ENCODE data around the gene ATF7.

The ATF7 gene

GRCh38 chr12:53480491-53481442, 145.4 kb downstream of the ATF7 start:
- no peak for DNase-seq

- DNase-seq: no peak
Measured at GRCh38 chr12:53479331-53479730, 146.9 kb downstream of the ATF7 start.

- DNase-seq: no peak
Measured at GRCh38 chr12:53478865-53479264, 147.3 kb downstream of the ATF7 start.

- no peak for DNase-seq
Measured at GRCh38 chr12:53476769-53477209, 149.4 kb downstream of the ATF7 start.

GRCh38 chr12:53474819-53475218, 151.4 kb downstream of the ATF7 start:
- no peak for DNase-seq

GRCh38 chr12:53474077-53474476, 152.1 kb downstream of the ATF7 start:
- no peak for DNase-seq

- DNase-seq: no peak
Measured at GRCh38 chr12:53472056-53472582, 154.1 kb downstream of the ATF7 start.

GRCh38 chr12:53468282-53468681, 157.9 kb downstream of the ATF7 start:
- DNase-seq: no peak

GRCh38 chr12:53467880-53468279, 158.3 kb downstream of the ATF7 start:
- no peak for DNase-seq

- DNase-seq: no peak
Measured at GRCh38 chr12:53467082-53467481, 159.1 kb downstream of the ATF7 start.

- no peak for DNase-seq
Measured at GRCh38 chr12:53466640-53467039, 159.5 kb downstream of the ATF7 start.

- DNase-seq: no peak
Measured at GRCh38 chr12:53465679-53466078, 160.5 kb downstream of the ATF7 start.

- no peak for DNase-seq
Measured at GRCh38 chr12:53464685-53465418, 161.3 kb downstream of the ATF7 start.

- no peak for DNase-seq
Measured at GRCh38 chr12:53463802-53464560, 162.2 kb downstream of the ATF7 start.

- no peak for DNase-seq
Measured at GRCh38 chr12:53462935-53463334, 163.2 kb downstream of the ATF7 start.

GRCh38 chr12:53461591-53461990, 164.6 kb downstream of the ATF7 start:
- DNase-seq: no peak

- no peak for DNase-seq
Measured at GRCh38 chr12:53461059-53461458, 165.1 kb downstream of the ATF7 start.

GRCh38 chr12:53459097-53459496, 167.1 kb downstream of the ATF7 start:
- no peak for DNase-seq
